ENCODE results near the gene SRMS. TPM values are rescaled to one million over a fixed set of nuclear protein-coding genes. Genes with fewer than 3 reads are reported as not detected.

SRMS gene
- polyA plus RNA-seq, 1 experiment = not detected

GRCh38 chr20:63546256-63546955 lies 1.1 kb downstream of the SRMS start:
- CTCF ChIA-PET = interaction anchor here (1.0 kb wide), 1 partner anchor 8 kb away, joined by 3 read pairs; no protein-coding TSS in a partner anchor
- POLR2A ChIA-PET = no interaction called here
- Histone ChIP-seq H3K27ac (ENCODE audit: low read depth, low read length) (no peak overlapping the region), H3K9me3 (ENCODE audit: control insufficient read depth, insufficient read depth, low read length) (no peaks in the 10 kb centered on the region; the same call in 1 of the 2 replicates), H3K4me3 (ENCODE audit: low read depth, low read length) (no peak overlapping the region), H3K27me3 (ENCODE audit: control insufficient read depth, insufficient read depth, low read length) (peaks cover 33% of the 10 kb centered on the region)
- no peak for DNase-seq (ENCODE audit: low read depth, low spot score)
- no peak for TF ChIP-seq CTCF (IDR thresholded peaks at IDR 0.05; ENCODE audit: low read depth, low read length)

- Histone ChIP-seq H3K4me3 (ENCODE audit: low read depth, low read length) (no peak overlapping the region), H3K9me3 (ENCODE audit: control insufficient read depth, insufficient read depth, low read length) (no peaks in the 10 kb centered on the region; the same call in 1 of the 2 replicates), H3K27me3 (ENCODE audit: control insufficient read depth, insufficient read depth, low read length) (peaks cover 33% of the 10 kb centered on the region), H3K27ac (ENCODE audit: low read depth, low read length) (no peak overlapping the region)
- ChIA-PET CTCF (no interaction called here), POLR2A (no interaction called here)
- no peak for DNase-seq (ENCODE audit: low read depth, low spot score)
- no peak for TF ChIP-seq CTCF (IDR thresholded peaks at IDR 0.05; ENCODE audit: low read depth, low read length)
Measured at GRCh38 chr20:63545814-63546213, 1.7 kb downstream of the SRMS start.

- Histone ChIP-seq H3K27ac (ENCODE audit: low read depth, low read length) (no peak overlapping the region), H3K27me3 (ENCODE audit: control insufficient read depth, insufficient read depth, low read length) (peaks cover 33% of the 10 kb centered on the region), H3K9me3 (ENCODE audit: control insufficient read depth, insufficient read depth, low read length) (no peaks in the 10 kb centered on the region; the same call in 1 of the 2 replicates), H3K4me3 (ENCODE audit: low read depth, low read length) (no peak overlapping the region)
- CTCF ChIA-PET = no interaction called here
- DNase-seq (ENCODE audit: low read depth, low spot score) = no peak
- POLR2A ChIA-PET = no interaction called here
- no peak for TF ChIP-seq CTCF (IDR thresholded peaks at IDR 0.05; ENCODE audit: low read depth, low read length)
Measured at GRCh38 chr20:63544958-63545516, 2.5 kb downstream of the SRMS start.

- CTCF ChIA-PET = no interaction called here
- no peak overlapping the region for H3K4me3 ChIP-seq (ENCODE audit: low read depth, low read length)
- peaks cover 30% of the 10 kb centered on the region for H3K27me3 ChIP-seq (ENCODE audit: control insufficient read depth, insufficient read depth, low read length)
- no peak for TF ChIP-seq CTCF (IDR thresholded peaks at IDR 0.05; ENCODE audit: low read depth, low read length)
- POLR2A ChIA-PET = no interaction called here
- H3K9me3 ChIP-seq (ENCODE audit: control insufficient read depth, insufficient read depth, low read length) = no peaks in the 10 kb centered on the region; the same call in 1 of the 2 replicates
- no peak for DNase-seq (ENCODE audit: low read depth, low spot score)
- no peak overlapping the region for H3K27ac ChIP-seq (ENCODE audit: low read depth, low read length)
Measured at GRCh38 chr20:63544241-63544957, 3.1 kb downstream of the SRMS start.

- ChIA-PET POLR2A (interaction anchor here (0.6 kb wide), 1 partner anchor 14 kb away, joined by 3 read pairs; no protein-coding TSS in a partner anchor), CTCF (no interaction called here)
- no peak for TF ChIP-seq CTCF (IDR thresholded peaks at IDR 0.05; ENCODE audit: low read depth, low read length)
- Histone ChIP-seq H3K9me3 (ENCODE audit: control insufficient read depth, insufficient read depth, low read length) (no peaks in the 10 kb centered on the region; the same call in 1 of the 2 replicates), H3K27me3 (ENCODE audit: control insufficient read depth, insufficient read depth, low read length) (peaks cover 30% of the 10 kb centered on the region), H3K27ac (ENCODE audit: low read depth, low read length) (no peak overlapping the region), H3K4me3 (ENCODE audit: low read depth, low read length) (no peak overlapping the region)
- no peak for DNase-seq (ENCODE audit: low read depth, low spot score)
Measured at GRCh38 chr20:63543733-63544132, 3.8 kb downstream of the SRMS start.

Measured in AG04450 (cell line).